ENCODE results near the gene FBXL19. TPM values are rescaled to one million over a fixed set of nuclear protein-coding genes. Genes with fewer than 3 reads are reported as not detected.

FBXL19 gene
- total and polyA plus RNA-seq, 2 donors (not counting 1 experiment from before 2014, with no cell fraction given) = 9.0 to 25.0 TPM

DNA sequence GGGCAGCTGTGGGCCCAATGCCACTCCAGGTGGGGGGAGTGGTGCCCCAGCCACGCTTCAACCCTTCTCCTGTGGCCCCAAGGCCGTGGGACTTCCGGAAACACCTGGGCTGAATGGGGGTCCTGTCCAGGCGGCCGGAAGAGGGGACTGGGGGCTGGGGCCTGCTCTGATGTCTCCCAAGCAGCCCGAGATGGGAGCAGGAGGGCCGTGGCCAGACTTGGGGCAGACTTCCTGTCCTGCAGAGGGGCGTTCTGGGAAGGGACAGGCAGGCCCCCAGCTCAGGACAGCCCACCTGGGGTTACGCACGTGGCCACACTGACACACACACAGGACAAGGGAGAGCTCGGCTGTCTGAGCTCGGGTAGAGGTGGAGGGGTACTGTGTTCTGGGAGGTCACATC is 66.7 kb downstream of the FBXL19 start:
- TF ChIP-seq, protein P1, sequence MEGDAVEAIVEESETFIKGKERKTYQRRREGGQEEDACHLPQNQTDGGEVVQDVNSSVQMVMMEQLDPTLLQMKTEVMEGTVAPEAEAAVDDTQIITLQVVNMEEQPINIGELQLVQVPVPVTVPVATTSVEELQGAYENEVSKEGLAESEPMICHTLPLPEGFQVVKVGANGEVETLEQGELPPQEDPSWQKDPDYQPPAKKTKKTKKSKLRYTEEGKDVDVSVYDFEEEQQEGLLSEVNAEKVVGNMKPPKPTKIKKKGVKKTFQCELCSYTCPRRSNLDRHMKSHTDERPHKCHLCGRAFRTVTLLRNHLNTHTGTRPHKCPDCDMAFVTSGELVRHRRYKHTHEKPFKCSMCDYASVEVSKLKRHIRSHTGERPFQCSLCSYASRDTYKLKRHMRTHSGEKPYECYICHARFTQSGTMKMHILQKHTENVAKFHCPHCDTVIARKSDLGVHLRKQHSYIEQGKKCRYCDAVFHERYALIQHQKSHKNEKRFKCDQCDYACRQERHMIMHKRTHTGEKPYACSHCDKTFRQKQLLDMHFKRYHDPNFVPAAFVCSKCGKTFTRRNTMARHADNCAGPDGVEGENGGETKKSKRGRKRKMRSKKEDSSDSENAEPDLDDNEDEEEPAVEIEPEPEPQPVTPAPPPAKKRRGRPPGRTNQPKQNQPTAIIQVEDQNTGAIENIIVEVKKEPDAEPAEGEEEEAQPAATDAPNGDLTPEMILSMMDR (IDR thresholded peaks at IDR 0.05) = no peak
- TF ChIP-seq EZH2 (IDR thresholded peaks at IDR 0.05; ENCODE audit: borderline replicate concordance, insufficient read depth, low read depth, low read length, poor library complexity, severe bottlenecking) = no peak
- peaks cover 0 to 1% of the 10 kb centered on the region in 2 donors for H3K4me1 ChIP-seq (ENCODE audit: control insufficient read depth in 2 of 2, insufficient read depth in 2 of 2, low read length in 2 of 2)
- H3K9me3 ChIP-seq (ENCODE audit: control extremely low read depth in 1 of 3, control insufficient read depth in 2 of 3, insufficient read depth in 1 of 3, low read length in 2 of 3) = no peaks in the 10 kb centered on the region
- H3K4me2 ChIP-seq (replicated peaks; ENCODE audit: low read depth, low read length, poor library complexity, severe bottlenecking) = no peak overlapping the region
- no peaks in the 10 kb centered on the region for H3K27me3 Mint-ChIP-seq
- CTCF ChIA-PET = no interaction called here
- POLR2A ChIA-PET = no interaction called here
- no peak overlapping the region for H3K27ac Mint-ChIP-seq
- H3K9me3 Mint-ChIP-seq (ENCODE audit: insufficient read depth) = no peaks in the 10 kb centered on the region
- ATAC-seq (ENCODE audit: low read depth) (no peak), DNase-seq (no peak)
- intact Hi-C loops (cut with micrococcal nuclease) = no loop called here
- WGBS (ENCODE audit: insufficient coverage) = 86% methylated on average over 7 of the region's 12 CpGs
- H3K9ac ChIP-seq (ENCODE audit: low read length) = no peak overlapping the region
- no peak overlapping the region for H2AFZ ChIP-seq (ENCODE audit: insufficient read depth, low read depth, low read length, poor library complexity, severe bottlenecking)
- H3K4me3 ChIP-seq (ENCODE audit: control extremely low read depth in 1 of 5, extremely low read depth in 1 of 5, insufficient read depth in 1 of 5, low read depth in 2 of 5, low read length in 4 of 5) = no peak overlapping the region
- H3K36me3 ChIP-seq (replicated peaks in 1 of 2; ENCODE audit: control extremely low read depth in 1 of 2, control insufficient read depth in 1 of 2, extremely low read depth in 1 of 2, insufficient read depth in 2 of 2, low read length in 1 of 2) = no peaks in the 10 kb centered on the region
- no peaks in the 10 kb centered on the region for H3K27me3 ChIP-seq (replicated peaks in 1 of 4; ENCODE audit: control extremely low read depth in 1 of 4, control insufficient read depth in 3 of 4, insufficient read depth in 4 of 4, low read length in 3 of 4)
- no peaks in the 10 kb centered on the region for H3K79me2 ChIP-seq (ENCODE audit: control insufficient read depth, insufficient read depth, low read length)
- no peak overlapping the region for H3K4me3 Mint-ChIP-seq
- peaks cover under 1% of the 10 kb centered on the region for H3K4me1 Mint-ChIP-seq
- no peaks in the 10 kb centered on the region for H4K20me1 ChIP-seq (ENCODE audit: control insufficient read depth, insufficient read depth, low read length, poor library complexity, severe bottlenecking)
- H3K27ac ChIP-seq (ENCODE audit: low read length in 2 of 2) = no peak overlapping the region

GRCh38 chr16:30991052-30991451 is 67.7 kb downstream of the FBXL19 start:
- Histone ChIP-seq H2AFZ (ENCODE audit: insufficient read depth, low read depth, low read length, poor library complexity, severe bottlenecking) (no peak overlapping the region), H3K27ac (ENCODE audit: low read length in 2 of 2) (no peak overlapping the region), H3K4me2 (replicated peaks; ENCODE audit: low read depth, low read length, poor library complexity, severe bottlenecking) (no peak overlapping the region), H3K9ac (ENCODE audit: low read length) (no peak overlapping the region), H3K79me2 (ENCODE audit: control insufficient read depth, insufficient read depth, low read length) (no peaks in the 10 kb centered on the region), H3K4me1 (ENCODE audit: control insufficient read depth in 2 of 2, insufficient read depth in 2 of 2, low read length in 2 of 2) (no peaks in the 10 kb centered on the region), H3K27me3 (replicated peaks in 1 of 4; ENCODE audit: control extremely low read depth in 1 of 4, control insufficient read depth in 3 of 4, insufficient read depth in 4 of 4, low read length in 3 of 4) (no peaks in the 10 kb centered on the region), H3K36me3 (replicated peaks in 1 of 2; ENCODE audit: control extremely low read depth in 1 of 2, control insufficient read depth in 1 of 2, extremely low read depth in 1 of 2, insufficient read depth in 2 of 2, low read length in 1 of 2) (no peaks in the 10 kb centered on the region), H3K9me3 (ENCODE audit: control extremely low read depth in 1 of 3, control insufficient read depth in 2 of 3, insufficient read depth in 1 of 3, low read length in 2 of 3) (no peaks in the 10 kb centered on the region), H3K4me3 (ENCODE audit: control extremely low read depth in 1 of 5, extremely low read depth in 1 of 5, insufficient read depth in 1 of 5, low read depth in 2 of 5, low read length in 4 of 5) (no peak overlapping the region), H4K20me1 (ENCODE audit: control insufficient read depth, insufficient read depth, low read length, poor library complexity, severe bottlenecking) (no peaks in the 10 kb centered on the region)
- POLR2A ChIA-PET = no interaction called here
- Mint-ChIP-seq H3K4me3 (no peak overlapping the region), H3K9me3 (ENCODE audit: insufficient read depth) (no peaks in the 10 kb centered on the region), H3K27ac (no peak overlapping the region), H3K27me3 (no peaks in the 10 kb centered on the region), H3K4me1 (peaks cover 2% of the 10 kb centered on the region)
- no peak for DNase-seq
- intact Hi-C loops (cut with micrococcal nuclease) = no loop called here
- ATAC-seq (ENCODE audit: low read depth) = no peak
- 84% methylated on average over 7 of the region's 8 CpGs for WGBS (ENCODE audit: insufficient coverage)
- TF ChIP-seq, protein P1 (IDR thresholded peaks at IDR 0.05) = no peak
- TF ChIP-seq EZH2 (IDR thresholded peaks at IDR 0.05; ENCODE audit: borderline replicate concordance, insufficient read depth, low read depth, low read length, poor library complexity, severe bottlenecking) = no peak
- CTCF ChIA-PET = no interaction called here

All from B cell (primary cell).